Measurements from ENCODE around the gene MEP1B. TPM values are rescaled to one million over a fixed set of nuclear protein-coding genes. Genes with fewer than 3 reads are reported as not detected.

The MEP1B gene
- total and polyA plus RNA-seq, 12 donors: 0.17 TPM; not detected in 11

DNA sequence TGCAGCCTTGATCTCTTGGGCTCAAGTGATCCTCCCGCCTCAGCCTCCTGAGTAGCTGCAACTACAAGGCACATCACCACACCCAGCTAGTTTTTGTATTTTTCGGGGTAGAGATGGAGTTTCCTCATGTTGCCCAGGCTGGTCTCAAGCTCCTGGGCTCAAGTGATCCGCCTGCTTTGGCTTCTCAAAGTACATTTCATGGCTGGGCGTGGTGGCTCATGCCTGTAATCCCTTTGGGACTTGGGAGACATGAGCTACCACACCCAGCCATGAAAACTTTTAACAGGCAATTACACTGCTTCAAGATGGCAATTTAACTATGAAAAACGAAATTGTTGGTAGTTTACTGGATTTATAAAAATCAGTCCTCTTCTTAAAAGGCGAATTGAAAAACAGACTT, 69.7 kb downstream of the MEP1B start:
- Histone ChIP-seq H3K27ac (no peak overlapping the region), H3K36me3 (no peaks in the 10 kb centered on the region), H3K4me1 (no peaks in the 10 kb centered on the region), H3K4me3 (no peak overlapping the region), H3K9me3 (no peaks in the 10 kb centered on the region), H3K27me3 (no peaks in the 10 kb centered on the region)
- DNase-seq: no peak
- intact Hi-C loops (cut with DNase I): no loop called here
- TF ChIP-seq, protein P1, sequence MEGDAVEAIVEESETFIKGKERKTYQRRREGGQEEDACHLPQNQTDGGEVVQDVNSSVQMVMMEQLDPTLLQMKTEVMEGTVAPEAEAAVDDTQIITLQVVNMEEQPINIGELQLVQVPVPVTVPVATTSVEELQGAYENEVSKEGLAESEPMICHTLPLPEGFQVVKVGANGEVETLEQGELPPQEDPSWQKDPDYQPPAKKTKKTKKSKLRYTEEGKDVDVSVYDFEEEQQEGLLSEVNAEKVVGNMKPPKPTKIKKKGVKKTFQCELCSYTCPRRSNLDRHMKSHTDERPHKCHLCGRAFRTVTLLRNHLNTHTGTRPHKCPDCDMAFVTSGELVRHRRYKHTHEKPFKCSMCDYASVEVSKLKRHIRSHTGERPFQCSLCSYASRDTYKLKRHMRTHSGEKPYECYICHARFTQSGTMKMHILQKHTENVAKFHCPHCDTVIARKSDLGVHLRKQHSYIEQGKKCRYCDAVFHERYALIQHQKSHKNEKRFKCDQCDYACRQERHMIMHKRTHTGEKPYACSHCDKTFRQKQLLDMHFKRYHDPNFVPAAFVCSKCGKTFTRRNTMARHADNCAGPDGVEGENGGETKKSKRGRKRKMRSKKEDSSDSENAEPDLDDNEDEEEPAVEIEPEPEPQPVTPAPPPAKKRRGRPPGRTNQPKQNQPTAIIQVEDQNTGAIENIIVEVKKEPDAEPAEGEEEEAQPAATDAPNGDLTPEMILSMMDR (IDR thresholded peaks at IDR 0.05): no peak
- 82 to 88% methylated on average over 6 of the region's 6 CpGs for WGBS, 2 donors
- no peak for ATAC-seq

DNA sequence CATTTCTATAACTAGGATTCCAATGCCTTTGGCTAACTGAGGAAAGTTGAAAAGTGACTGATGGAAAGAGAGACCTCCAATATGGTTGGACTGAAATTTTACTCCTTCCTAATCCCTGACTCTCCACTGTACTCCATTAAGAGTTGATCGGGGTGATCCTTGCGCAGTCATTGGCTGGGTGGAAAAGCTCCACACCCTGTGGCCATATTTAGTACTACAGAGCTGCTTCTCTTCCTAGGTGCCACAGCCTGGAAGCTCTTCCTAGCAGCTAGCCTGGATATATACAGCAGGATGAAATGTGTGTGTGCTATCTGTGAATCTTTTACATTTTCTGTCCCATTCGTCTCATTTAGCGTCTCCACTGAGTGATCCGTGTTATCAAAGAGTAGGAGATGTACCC, 71.2 kb downstream of the MEP1B start:
- Histone ChIP-seq H3K36me3 (peaks cover 0 to under 1% (median 0%) of the 10 kb centered on the region in 9 donors), H3K9me3 (no peaks in the 10 kb centered on the region), H3K4me3 (no peak overlapping the region), H3K4me1 (no peaks in the 10 kb centered on the region), H3K27me3 (no peaks in the 10 kb centered on the region), H3K27ac (no peak overlapping the region)
- TF ChIP-seq, protein P1 (IDR thresholded peaks at IDR 0.05): no peak
- no peak for ATAC-seq
- DNase-seq: no peak
- intact Hi-C loops (cut with DNase I): loop anchor here in 3 of 10 donors (10.0 kb wide), 2 partner anchors 96 to 106 kb away; no protein-coding TSS in a partner anchor
- WGBS, 2 donors: 95% methylated on average over 5 of the region's 5 CpGs

DNA sequence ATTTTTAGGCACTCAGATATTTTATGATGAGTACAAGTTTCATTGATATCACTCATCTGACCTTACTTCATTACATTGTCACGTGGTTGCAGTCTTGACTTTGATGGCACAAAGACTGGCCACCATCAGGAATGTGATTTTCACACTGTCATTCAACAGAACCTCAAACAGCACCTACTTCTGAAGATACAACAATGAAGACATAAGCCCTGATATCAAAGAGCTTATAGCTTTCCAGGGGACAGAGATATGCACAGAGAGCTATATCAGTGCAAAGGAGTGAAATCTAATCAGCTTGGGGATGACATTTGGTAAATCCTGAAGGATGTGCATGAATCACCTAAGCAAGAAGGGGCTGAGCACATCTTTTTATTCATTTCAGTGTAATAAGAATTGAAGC, 72.3 kb downstream of the MEP1B start:
- Histone ChIP-seq H3K4me3 (no peak overlapping the region), H3K9me3 (no peaks in the 10 kb centered on the region), H3K27me3 (no peaks in the 10 kb centered on the region), H3K4me1 (no peaks in the 10 kb centered on the region), H3K36me3 (peaks cover 0 to 10% (median 0%) of the 10 kb centered on the region in 9 donors), H3K27ac (no peak overlapping the region)
- DNase-seq (no peak), ATAC-seq (no peak)
- WGBS, 2 donors: 22 to 39% methylated on average over 1 of the region's 1 CpG
- TF ChIP-seq, protein P1 (IDR thresholded peaks at IDR 0.05): no peak
- intact Hi-C loops (cut with DNase I): loop anchor here in 3 of 10 donors (10.0 kb wide), 2 partner anchors 97 to 107 kb away; no protein-coding TSS in a partner anchor

DNA sequence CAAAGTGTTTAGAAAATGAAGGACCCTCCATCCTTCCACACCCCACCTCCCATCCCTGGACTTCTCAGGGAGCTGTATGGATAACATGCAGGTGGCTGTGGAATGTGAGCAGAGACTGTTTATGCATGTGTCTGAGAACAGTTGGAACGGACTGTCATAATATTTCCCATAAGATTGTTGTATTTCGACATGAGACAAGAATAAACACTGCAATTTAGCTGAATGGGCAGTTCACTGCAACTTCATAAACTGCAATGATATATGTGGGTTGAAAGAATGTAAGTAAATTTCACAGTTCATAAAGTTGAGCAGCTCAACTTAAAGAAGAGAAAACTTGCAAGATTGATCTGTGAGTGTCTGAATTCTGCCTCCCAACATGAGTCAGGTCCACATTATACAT, 74.6 kb downstream of the MEP1B start:
- H3K36me3 ChIP-seq: peaks cover 0 to 34% (median 0%) of the 10 kb centered on the region in 9 donors
- no peak overlapping the region for H3K27ac ChIP-seq
- intact Hi-C loops (cut with DNase I): loop anchor here in 3 of 10 donors (10.0 kb wide), 2 partner anchors 100 to 110 kb away; no protein-coding TSS in a partner anchor
- no peak for DNase-seq
- H3K4me3 ChIP-seq: no peak overlapping the region
- H3K9me3 ChIP-seq: no peaks in the 10 kb centered on the region
- ATAC-seq: no peak
- H3K4me1 ChIP-seq: no peaks in the 10 kb centered on the region
- no peaks in the 10 kb centered on the region for H3K27me3 ChIP-seq
- TF ChIP-seq, protein P1 (IDR thresholded peaks at IDR 0.05): no peak
- WGBS, 2 donors: 73 to 80% methylated on average over 2 of the region's 2 CpGs
